H9 (cell line): Measurements from ENCODE around the gene LRMDA. TPM values are rescaled to one million over a fixed set of nuclear protein-coding genes. Genes with fewer than 3 reads are reported as not detected.

Experiments used
- DNase-seq: peaks from one replicate; pipeline ENCODE4 v3.0.0-alpha.2; 2017
- H2AFZ ChIP-seq: one replicate; pipeline ENCODE4 v1.6.1; 2013; ENCODE audit warnings: mild to moderate bottlenecking, low read length, control low read depth, moderate library complexity
- H2AK5ac ChIP-seq: 2 replicates; pipeline ENCODE4 v1.6.1; 2013; ENCODE audit warnings: low read length, control low read depth, mixed read lengths; ENCODE audit not compliant: insufficient read length
- H2BK120ac ChIP-seq: one replicate; pipeline ENCODE4 v1.6.1; 2013; ENCODE audit warnings: low read depth, mild to moderate bottlenecking, low read length, control low read depth, inconsistent platforms; ENCODE audit not compliant: poor library complexity, severe bottlenecking
- H2BK12ac ChIP-seq: 2 replicates; pipeline ENCODE4 v1.6.1; 2013; ENCODE audit warnings: low read length, control low read depth, mixed read lengths, low read depth; ENCODE audit not compliant: insufficient read length
- H2BK15ac ChIP-seq: 2 replicates; pipeline ENCODE4 v1.6.1; 2013; ENCODE audit warnings: low read depth, low read length, control low read depth
- H2BK20ac ChIP-seq: one replicate; pipeline ENCODE4 v1.6.1; 2013; ENCODE audit warnings: low read depth, mild to moderate bottlenecking, low read length, control low read depth, inconsistent platforms; ENCODE audit not compliant: poor library complexity, severe bottlenecking
- H2BK5ac ChIP-seq: 2 replicates; pipeline ENCODE4 v1.6.1; 2013; ENCODE audit warnings: low read length, control low read depth, mixed read lengths; ENCODE audit not compliant: insufficient read length
- H3K14ac ChIP-seq: 2 replicates; pipeline ENCODE4 v1.6.1; 2013; ENCODE audit warnings: low read length, control low read depth; ENCODE audit not compliant: insufficient read depth
- H3K18ac ChIP-seq: 2 replicates; pipeline ENCODE4 v1.6.1; 2013; ENCODE audit warnings: low read depth, mild to moderate bottlenecking, mixed read lengths, low read length, control low read depth; ENCODE audit not compliant: insufficient read length
- H3K23ac ChIP-seq: 2 replicates; pipeline ENCODE4 v1.6.1; 2013; ENCODE audit warnings: low read length, control low read depth, mixed read lengths, low read depth; ENCODE audit not compliant: insufficient read length
- H3K23me2 ChIP-seq: 2 replicates; pipeline ENCODE4 v1.6.1; 2013; ENCODE audit warnings: low read depth, mild to moderate bottlenecking, mixed read lengths, low read length, control low read depth; ENCODE audit not compliant: insufficient read length, poor library complexity, severe bottlenecking
- H3K27ac ChIP-seq: 2 replicates; pipeline ENCODE4 v1.5.1; 2013; ENCODE audit warnings: low read length, control low read depth, mixed read lengths, low read depth; ENCODE audit not compliant: insufficient read length
- H3K27me3 ChIP-seq: 2 replicates; pipeline ENCODE4 v1.6.1; 2013; ENCODE audit warnings: low read length, control low read depth, inconsistent platforms; ENCODE audit not compliant: insufficient read depth
- H3K4ac ChIP-seq: 2 replicates; pipeline ENCODE4 v1.6.1; 2013; ENCODE audit warnings: low read depth, mild to moderate bottlenecking, control low read depth, inconsistent platforms, low read length, moderate library complexity
- H3K4me1 ChIP-seq: 2 replicates; pipeline ENCODE4 v1.6.1; 2013; ENCODE audit warnings: low read length, control low read depth, inconsistent platforms; ENCODE audit not compliant: insufficient read depth
- H3K4me2 ChIP-seq: 2 replicates; pipeline ENCODE4 v1.6.1; 2013; ENCODE audit warnings: low read length, control low read depth, mixed read lengths; ENCODE audit not compliant: insufficient read length, insufficient read depth
- H3K56ac ChIP-seq: 2 replicates; pipeline ENCODE4 v1.6.1; 2013; ENCODE audit warnings: low read depth, mild to moderate bottlenecking, mixed read lengths, low read length, control low read depth; ENCODE audit not compliant: insufficient read length
- H3K79me1 ChIP-seq: 2 replicates; pipeline ENCODE4 v1.6.1; 2013; ENCODE audit warnings: low read depth, mild to moderate bottlenecking, moderate library complexity, low read length, control low read depth, inconsistent platforms; ENCODE audit not compliant: insufficient read depth, poor library complexity, severe bottlenecking
- H3K79me2 ChIP-seq: 2 replicates; pipeline ENCODE4 v1.6.1; 2013; ENCODE audit warnings: low read length, control low read depth, inconsistent platforms; ENCODE audit not compliant: insufficient read depth
- H3K9ac ChIP-seq: 2 replicates; pipeline ENCODE4 v1.6.1; 2013; ENCODE audit warnings: low read length, control low read depth, mixed read lengths; ENCODE audit not compliant: insufficient read length; ENCODE audit errors: extremely low read depth
- H3K9me3 ChIP-seq: one replicate; pipeline ENCODE4 v1.6.1; 2013; ENCODE audit warnings: low read depth, low read length, inconsistent platforms; ENCODE audit not compliant: control insufficient read depth
- H3T11ph ChIP-seq: one replicate; pipeline ENCODE4 v1.6.1; 2013; ENCODE audit warnings: mild to moderate bottlenecking, low read length, control low read depth, inconsistent platforms
- H4K20me1 ChIP-seq: one replicate; pipeline ENCODE4 v1.6.1; 2013; ENCODE audit not compliant: control insufficient read depth, insufficient read length, insufficient read depth
- H4K5ac ChIP-seq: 2 replicates; pipeline ENCODE4 v1.6.1; 2013; ENCODE audit warnings: low read depth, mild to moderate bottlenecking, mixed read lengths, low read length, control low read depth; ENCODE audit not compliant: insufficient read length
- H4K8ac ChIP-seq: replicated peaks from 2 replicates; pipeline ENCODE4 v1.6.1; 2013; ENCODE audit warnings: low read length, control low read depth, mixed read lengths, low read depth; ENCODE audit not compliant: insufficient read length
- H4K91ac ChIP-seq: 2 replicates; pipeline ENCODE4 v1.6.1; 2013; ENCODE audit warnings: low read depth, mild to moderate bottlenecking, moderate library complexity, mixed read lengths, low read length, control low read depth; ENCODE audit not compliant: insufficient read length
- H3K27ac Mint-ChIP-seq, 3 experiments: 2 replicates in 2 of 3; 3 replicates in 1 of 3; pipeline ENCODE4 v1.8.0; 2020 to 2021; ENCODE audit warnings: mixed read lengths in 3 of 3, mild to moderate bottlenecking in 1 of 3, moderate library complexity in 1 of 3
- H3K27me3 Mint-ChIP-seq: 2 replicates; pipeline ENCODE4 v1.8.0; 2021; ENCODE audit warnings: low read depth, mild to moderate bottlenecking, moderate library complexity, mixed read lengths
- H3K36me3 Mint-ChIP-seq, 3 experiments: 2 replicates in 2 of 3; 3 replicates in 1 of 3; pipeline ENCODE4 v1.8.0; 2020 to 2021; ENCODE audit warnings: low read depth in 3 of 3, mixed read lengths in 3 of 3; ENCODE audit not compliant: insufficient read depth in 1 of 3
- H3K4me1 Mint-ChIP-seq, 2 experiments: 2 replicates each; pipeline ENCODE4 v1.8.0; 2020; ENCODE audit warnings: mixed read lengths in 2 of 2
- H3K4me3 Mint-ChIP-seq, 2 experiments: 2 replicates in 1 of 2; 3 replicates in 1 of 2; pipeline ENCODE4 v1.8.0; 2020 to 2021; ENCODE audit warnings: mild to moderate bottlenecking in 2 of 2, mixed read lengths in 2 of 2, moderate library complexity in 1 of 2
- H3K9me3 Mint-ChIP-seq, 2 experiments: 2 replicates in 1 of 2; 3 replicates in 1 of 2; pipeline ENCODE4 v1.8.0; 2020; ENCODE audit warnings: mild to moderate bottlenecking in 2 of 2, mixed read lengths in 2 of 2, moderate library complexity in 1 of 2
- WGBS: extraction: QIAGEN DNeasy Blood & Tissue Kit; methylation state at CpG from one replicate; pipeline ENCODE4 v1.1.7; 2013; ENCODE audit warnings: missing lambda C conversion rate, low lambda C conversion rate, mixed read lengths; ENCODE audit not compliant: insufficient read length; ENCODE audit errors: extremely low coverage; 5-methylcytosine and 5-hydroxymethylcytosine counted together
- total RNA-seq: library from RNA; stranded (reverse); gene quantifications from 2 replicates; pipeline ENCODE4 v1.2.1, GENCODE V29; 2021
- TF ChIP-seq, protein P1 (sequence below): fragments of 200-600 bp; sonication (generic); conservative IDR thresholded peaks from 3 replicates; pipeline ENCODE4 v1.8.0; 2021; ENCODE audit warnings: antibody characterized with exemption, mild to moderate bottlenecking

Gene LRMDA
- total RNA-seq, 1 experiment from 2014 or later, result 1.8 TPM

DNA sequence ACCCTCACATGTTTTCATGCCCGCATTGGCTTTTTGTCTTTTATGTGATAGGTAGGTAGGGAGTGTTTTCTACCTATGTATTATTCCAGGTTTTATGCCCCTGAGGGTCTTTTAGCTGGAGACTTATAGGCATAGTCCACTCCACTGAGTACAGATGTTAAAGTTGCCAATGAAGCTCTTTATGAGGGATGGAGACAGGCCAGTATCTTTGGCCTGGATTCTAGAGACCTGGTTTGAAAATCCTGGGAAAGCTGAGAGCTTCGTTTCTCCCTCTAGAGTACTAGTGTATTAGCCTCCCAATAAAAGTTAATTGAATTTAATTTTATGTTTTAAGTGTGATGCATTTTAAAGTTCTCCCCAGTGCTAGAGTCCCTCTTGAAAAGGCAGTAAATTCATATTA, 854.1 kb downstream of the LRMDA start:
- Mint-ChIP-seq H3K27me3 (peaks cover 1% of the 10 kb centered on the region; the same call in 1 of the 2 replicates), H3K4me1 (peaks cover 4 to 8% of the 10 kb centered on the region in 2 experiments; a peak in 2 of 4 replicates), H3K27ac (no peak overlapping the region), H3K36me3 (peaks cover 0 to 11% (median 2%) of the 10 kb centered on the region in 3 experiments; a peak in 5 of 7 replicates), H3K4me3 (no peak overlapping the region), H3K9me3 (peaks cover 4 to 9% of the 10 kb centered on the region in 2 experiments; a peak in 4 of 5 replicates)
- H3K27ac ChIP-seq, result no peak overlapping the region
- H3K79me2 ChIP-seq, result no peaks in the 10 kb centered on the region
- no peak overlapping the region for H2AK5ac ChIP-seq
- no peak overlapping the region for H4K8ac ChIP-seq
- H3K9ac ChIP-seq, result no peak overlapping the region
- H3K14ac ChIP-seq, result no peak overlapping the region
- H4K20me1 ChIP-seq, result no peaks in the 10 kb centered on the region
- no peak overlapping the region for H3K23ac ChIP-seq
- no peak overlapping the region for H3K18ac ChIP-seq
- H2BK20ac ChIP-seq, result no peak overlapping the region
- H2AFZ ChIP-seq, result no peak overlapping the region
- no peak overlapping the region for H2BK5ac ChIP-seq
- WGBS, result no CpG with 5 or more reads among the region's 2 CpGs
- no peaks in the 10 kb centered on the region for H3K9me3 ChIP-seq
- no peak overlapping the region for H3K56ac ChIP-seq
- H2BK120ac ChIP-seq, result no peak overlapping the region
- no peak overlapping the region for H2BK12ac ChIP-seq
- H4K91ac ChIP-seq, result no peak overlapping the region
- H3K4me2 ChIP-seq, result no peak overlapping the region
- TF ChIP-seq, protein P1, sequence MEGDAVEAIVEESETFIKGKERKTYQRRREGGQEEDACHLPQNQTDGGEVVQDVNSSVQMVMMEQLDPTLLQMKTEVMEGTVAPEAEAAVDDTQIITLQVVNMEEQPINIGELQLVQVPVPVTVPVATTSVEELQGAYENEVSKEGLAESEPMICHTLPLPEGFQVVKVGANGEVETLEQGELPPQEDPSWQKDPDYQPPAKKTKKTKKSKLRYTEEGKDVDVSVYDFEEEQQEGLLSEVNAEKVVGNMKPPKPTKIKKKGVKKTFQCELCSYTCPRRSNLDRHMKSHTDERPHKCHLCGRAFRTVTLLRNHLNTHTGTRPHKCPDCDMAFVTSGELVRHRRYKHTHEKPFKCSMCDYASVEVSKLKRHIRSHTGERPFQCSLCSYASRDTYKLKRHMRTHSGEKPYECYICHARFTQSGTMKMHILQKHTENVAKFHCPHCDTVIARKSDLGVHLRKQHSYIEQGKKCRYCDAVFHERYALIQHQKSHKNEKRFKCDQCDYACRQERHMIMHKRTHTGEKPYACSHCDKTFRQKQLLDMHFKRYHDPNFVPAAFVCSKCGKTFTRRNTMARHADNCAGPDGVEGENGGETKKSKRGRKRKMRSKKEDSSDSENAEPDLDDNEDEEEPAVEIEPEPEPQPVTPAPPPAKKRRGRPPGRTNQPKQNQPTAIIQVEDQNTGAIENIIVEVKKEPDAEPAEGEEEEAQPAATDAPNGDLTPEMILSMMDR, result no peak
- no peak overlapping the region for H4K5ac ChIP-seq
- no peak overlapping the region for H3T11ph ChIP-seq
- H2BK15ac ChIP-seq, result no peak overlapping the region
- H3K79me1 ChIP-seq, result no peaks in the 10 kb centered on the region
- H3K4ac ChIP-seq, result no peak overlapping the region
- H3K27me3 ChIP-seq, result no peaks in the 10 kb centered on the region
- DNase-seq, result no peak
- H3K23me2 ChIP-seq, result no peaks in the 10 kb centered on the region
- H3K4me1 ChIP-seq, result peaks cover 2% of the 10 kb centered on the region; the same call in 1 of the 2 replicates
